Transverse colon (tissue), 4 donors: ENCODE measurements around the gene DGKH. TPM values are rescaled to one million over a fixed set of nuclear protein-coding genes. Genes with fewer than 3 reads are reported as not detected.

Source experiments
- DNase-seq: peaks from one replicate; pipeline ENCODE4 v3.0.0-alpha.2; 2019
- H3K27ac ChIP-seq, 4 donors: fragments of 200-600 bp; sonication (generic); 2 replicates each; pipeline ENCODE4 v1.5.1; 2016 to 2018; ENCODE audit warnings: inconsistent platforms in 4 of 4
- H3K27me3 ChIP-seq: fragments of 200-600 bp; sonication (generic); 2 replicates; pipeline ENCODE4 v1.5.1; 2017; ENCODE audit warnings: inconsistent platforms
- H3K36me3 ChIP-seq, 4 donors: fragments of 200-600 bp; sonication (generic); 2 replicates each; pipeline ENCODE4 v1.5.1; 2017 to 2019; ENCODE audit warnings: inconsistent platforms in 4 of 4
- H3K4me1 ChIP-seq, 4 donors: fragments of 200-600 bp; sonication (generic); 2 replicates each; pipeline ENCODE4 v1.5.1; 2017 to 2020; ENCODE audit warnings: inconsistent platforms in 4 of 4
- H3K4me3 ChIP-seq, 4 donors: fragments of 200-600 bp; sonication (generic); 1 replicate in 1 of 4; 2 replicates in 3 of 4; pipeline versions ENCODE4 v1.5.1 to v1.6.1; 2017 to 2019; ENCODE audit warnings: inconsistent platforms in 4 of 4
- H3K9me3 ChIP-seq, 2 donors: fragments of 200-600 bp; sonication (generic); 2 replicates each; pipeline ENCODE4 v1.5.1; 2017 to 2019; ENCODE audit warnings: inconsistent platforms in 2 of 2
- EP300 ChIP-seq: sonication (generic); formaldehyde crosslinking; IDR thresholded peaks from one replicate; pipeline ENCODE4 v1.6.1; 2017; ENCODE audit warnings: antibody characterized with exemption, low read depth
- POLR2A ChIP-seq: fragments of 450-650 bp; IDR thresholded peaks from one replicate; pipeline ENCODE4 v1.6.1; 2016; ENCODE audit warnings: antibody characterized with exemption, mild to moderate bottlenecking, moderate library complexity
- POLR2AphosphoS5 ChIP-seq, 3 donors: sonication (generic); formaldehyde crosslinking; IDR thresholded peaks; one replicate each; pipeline ENCODE4 v1.6.1; 2016; ENCODE audit warnings: antibody characterized with exemption in 3 of 3
- WGBS, 2 donors: methylation state at CpG; one replicate each; pipeline ENCODE4 v1.1.5; 2018; ENCODE audit warnings: low coverage in 1 of 2; 5-methylcytosine and 5-hydroxymethylcytosine counted together
- in situ Hi-C, 4 donors: fragments of 200-750 bp; cut with MboI; loops; one replicate each; pipeline versions ENCODE4 v1.15.0 to v1.15.1; 2017; ENCODE audit warnings: low sequenced_read_pairs in 3 of 4, low pct_ligation_motif_present in 1 of 4, low pct_unique_long_range_greater_than_20kb in 1 of 4
- intact Hi-C: fragments of 100-400 bp; cut with DNase I; formaldehyde crosslinking; loops from one replicate; pipeline ENCODE4 v1.15.1; 2023; ENCODE audit warnings: low total_unique reads
- total RNA-seq, 4 donors: library from RNA; depleted of rRNA; stranded (reverse); fragments of >200 nt; gene quantifications; one replicate each; pipeline ENCODE4 v1.1.0, GENCODE V29; 2016
- TF ChIP-seq, protein P1 (sequence below), 5 experiments: fragments of 200-600 bp in 3 of 5; fragments of 450-650 bp in 2 of 5; sonication (generic) in 3 of 5; IDR thresholded peaks; 1 replicate in 2 of 5; 2 replicates in 3 of 5; pipeline ENCODE4 v1.5.1; 2016 to 2017; ENCODE audit warnings: antibody characterized with exemption in 5 of 5, inconsistent platforms in 3 of 5, mild to moderate bottlenecking in 2 of 5, moderate library complexity in 1 of 5

Gene DGKH
- total RNA-seq, 4 donors from 2014 or later: 19.4 to 35.6 (median 25.0) TPM

DNA sequence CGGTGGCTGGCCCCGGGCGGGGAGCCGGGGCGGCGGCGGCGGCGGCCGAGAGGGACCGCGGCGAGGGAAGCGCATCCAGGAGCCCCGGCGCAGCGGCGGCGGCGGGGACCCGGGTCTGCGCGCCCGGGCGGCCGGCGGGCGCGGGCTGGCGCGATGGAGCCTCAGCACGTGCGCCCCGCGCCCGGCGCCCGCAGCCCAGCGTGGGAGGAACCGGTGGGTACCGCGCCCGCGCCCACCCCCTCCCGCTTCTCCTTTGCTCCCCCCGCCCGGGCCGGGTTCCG lies 7.8 kb upstream of the DGKH start:
- Histone ChIP-seq H3K36me3 (no peaks in the 10 kb centered on the region), H3K4me3 (peak overlapping the region; percentile 80 to 92 (median 86)), H3K27me3 (no peaks in the 10 kb centered on the region), H3K9me3 (peaks cover 0 to 3% of the 10 kb centered on the region in 2 donors), H3K4me1 (peaks cover 2 to 19% (median 17%) of the 10 kb centered on the region in 4 donors), H3K27ac (peak overlapping the region; percentile 96 to 100 (median 98))
- no CpG with 5 or more reads among the region's 49 CpGs for WGBS, 2 donors
- TF ChIP-seq, protein P1, sequence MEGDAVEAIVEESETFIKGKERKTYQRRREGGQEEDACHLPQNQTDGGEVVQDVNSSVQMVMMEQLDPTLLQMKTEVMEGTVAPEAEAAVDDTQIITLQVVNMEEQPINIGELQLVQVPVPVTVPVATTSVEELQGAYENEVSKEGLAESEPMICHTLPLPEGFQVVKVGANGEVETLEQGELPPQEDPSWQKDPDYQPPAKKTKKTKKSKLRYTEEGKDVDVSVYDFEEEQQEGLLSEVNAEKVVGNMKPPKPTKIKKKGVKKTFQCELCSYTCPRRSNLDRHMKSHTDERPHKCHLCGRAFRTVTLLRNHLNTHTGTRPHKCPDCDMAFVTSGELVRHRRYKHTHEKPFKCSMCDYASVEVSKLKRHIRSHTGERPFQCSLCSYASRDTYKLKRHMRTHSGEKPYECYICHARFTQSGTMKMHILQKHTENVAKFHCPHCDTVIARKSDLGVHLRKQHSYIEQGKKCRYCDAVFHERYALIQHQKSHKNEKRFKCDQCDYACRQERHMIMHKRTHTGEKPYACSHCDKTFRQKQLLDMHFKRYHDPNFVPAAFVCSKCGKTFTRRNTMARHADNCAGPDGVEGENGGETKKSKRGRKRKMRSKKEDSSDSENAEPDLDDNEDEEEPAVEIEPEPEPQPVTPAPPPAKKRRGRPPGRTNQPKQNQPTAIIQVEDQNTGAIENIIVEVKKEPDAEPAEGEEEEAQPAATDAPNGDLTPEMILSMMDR (IDR thresholded peaks at IDR 0.05): no peak
- intact Hi-C loops: loop anchor here (5.0 kb wide), 1 partner anchor 78 kb away; the partner anchor contains the start of gene VWA8
- in situ Hi-C loops: loop anchor here in 1 of 4 donors (25.0 kb wide), 1 partner anchor 128 kb away; no protein-coding TSS in a partner anchor
- DNase-seq: no peak

- peak; percentile 73 for DNase-seq
- Histone ChIP-seq H3K4me3 (peak overlapping the region; percentile 69 to 92 (median 86)), H3K4me1 (peaks cover 2 to 19% (median 17%) of the 10 kb centered on the region in 4 donors), H3K9me3 (no peaks in the 10 kb centered on the region), H3K27me3 (no peaks in the 10 kb centered on the region), H3K36me3 (no peaks in the 10 kb centered on the region), H3K27ac (peak overlapping the region; percentile 96 to 100 (median 98))
- intact Hi-C loops: loop anchor here (5.0 kb wide), 1 partner anchor 79 kb away; the partner anchor contains the start of gene VWA8
- 0 to 1% methylated on average over 1 to 52 of the region's 58 CpGs for WGBS, 2 donors
- peak in 1 of 3 donors; percentile 41 for TF ChIP-seq POLR2AphosphoS5 (IDR thresholded peaks at IDR 0.05)
- TF ChIP-seq POLR2A: peak; percentile 39
- TF ChIP-seq, protein P1 (IDR thresholded peaks at IDR 0.05): no peak
- in situ Hi-C loops: loop anchor here in 1 of 4 donors (25.0 kb wide), 1 partner anchor 129 kb away; no protein-coding TSS in a partner anchor
Measured at GRCh38 chr13:42041011-42041683, 7.3 kb upstream of the DGKH start.

DNA sequence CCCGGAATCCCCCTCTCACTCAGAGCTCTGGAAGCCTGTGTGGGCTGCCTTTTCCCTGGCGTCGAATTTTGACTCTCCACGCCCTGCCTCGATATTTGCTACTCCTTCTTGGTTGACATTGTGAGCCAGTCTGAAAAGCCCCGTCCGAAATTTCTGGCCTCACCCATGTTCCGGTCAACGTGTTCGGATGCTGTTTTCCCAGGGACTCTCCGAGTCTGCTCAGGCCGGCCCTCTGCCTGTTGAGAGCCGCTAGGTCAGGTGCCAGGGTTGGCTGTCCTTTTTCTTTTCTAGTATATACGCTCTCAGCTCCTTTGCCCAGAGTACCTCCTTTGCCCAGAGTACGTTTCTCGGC lies 6.8 kb upstream of the DGKH start:
- intact Hi-C loops: loop anchor here (5.0 kb wide), 1 partner anchor 79 kb away; the partner anchor contains the start of gene VWA8
- DNase-seq: peak; percentile 62
- H3K4me3 ChIP-seq: peak overlapping the region; percentile 69 to 92 (median 86)
- in situ Hi-C loops: loop anchor here in 1 of 4 donors (25.0 kb wide), 1 partner anchor 129 kb away; no protein-coding TSS in a partner anchor
- peaks cover 2 to 21% (median 17%) of the 10 kb centered on the region in 4 donors for H3K4me1 ChIP-seq
- WGBS, 2 donors: 6 to 8% methylated on average over 8 to 16 of the region's 16 CpGs
- no peaks in the 10 kb centered on the region for H3K36me3 ChIP-seq
- no peaks in the 10 kb centered on the region for H3K9me3 ChIP-seq
- H3K27ac ChIP-seq: peak overlapping the region; percentile 96 to 100 (median 98)
- H3K27me3 ChIP-seq: no peaks in the 10 kb centered on the region
- TF ChIP-seq, protein P1 (IDR thresholded peaks at IDR 0.05): peak; percentile 53 to 66 (median 62)
- no peak for TF ChIP-seq EP300

DNA sequence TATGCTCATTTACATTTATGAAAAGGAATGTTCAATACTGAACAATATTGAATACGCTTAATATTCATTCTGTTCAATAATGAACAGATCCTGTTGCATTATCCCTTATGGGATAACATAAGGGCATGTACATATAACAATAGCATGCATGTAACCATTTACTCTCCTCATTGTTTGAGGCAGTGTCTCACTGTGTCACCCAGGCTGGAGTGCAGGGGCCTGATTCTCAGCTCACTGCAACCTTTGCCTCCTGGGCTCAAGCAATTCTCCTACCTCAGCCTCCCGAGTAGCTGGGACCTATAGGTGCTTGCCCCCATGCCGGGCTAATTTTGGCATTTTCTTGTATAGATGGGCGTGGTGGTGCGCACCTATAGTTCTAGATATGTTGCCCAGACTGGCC lies 4.8 kb upstream of the DGKH start:
- intact Hi-C loops (loop anchor here (5.0 kb wide), 1 partner anchor 81 kb away; the partner anchor contains the start of gene VWA8), in situ Hi-C loops (loop anchor here in 1 of 4 donors (25.0 kb wide), 1 partner anchor 131 kb away; no protein-coding TSS in a partner anchor)
- Histone ChIP-seq H3K9me3 (no peaks in the 10 kb centered on the region), H3K27ac (no peak overlapping the region), H3K4me3 (no peak overlapping the region), H3K36me3 (no peaks in the 10 kb centered on the region), H3K27me3 (no peaks in the 10 kb centered on the region), H3K4me1 (peaks cover 2 to 30% (median 21%) of the 10 kb centered on the region in 4 donors)
- TF ChIP-seq POLR2AphosphoS5 (IDR thresholded peaks at IDR 0.05) (no peak), POLR2A (no peak), EP300 (no peak)
- TF ChIP-seq, protein P1 (IDR thresholded peaks at IDR 0.05): no peak
- whole genome bisulfite sequencing, 2 donors: 100% methylated on average over 1 to 5 of the region's 5 CpGs
- DNase-seq: no peak
